Activated CD4-positive, CD25-positive, alpha-beta regulatory T cell treated with anti-CD3 and anti-CD28 coated beads, Interleukin-2, amount 50 U/mL, for 16 hours (primary cell): ENCODE results near the gene ZFHX2.

Experiments used
- DNase-seq: peaks from one replicate; pipeline ENCODE4 v3.0.0-alpha.2; 2020; ENCODE audit warnings: low read depth, low spot score

ZFHX2 gene

DNA sequence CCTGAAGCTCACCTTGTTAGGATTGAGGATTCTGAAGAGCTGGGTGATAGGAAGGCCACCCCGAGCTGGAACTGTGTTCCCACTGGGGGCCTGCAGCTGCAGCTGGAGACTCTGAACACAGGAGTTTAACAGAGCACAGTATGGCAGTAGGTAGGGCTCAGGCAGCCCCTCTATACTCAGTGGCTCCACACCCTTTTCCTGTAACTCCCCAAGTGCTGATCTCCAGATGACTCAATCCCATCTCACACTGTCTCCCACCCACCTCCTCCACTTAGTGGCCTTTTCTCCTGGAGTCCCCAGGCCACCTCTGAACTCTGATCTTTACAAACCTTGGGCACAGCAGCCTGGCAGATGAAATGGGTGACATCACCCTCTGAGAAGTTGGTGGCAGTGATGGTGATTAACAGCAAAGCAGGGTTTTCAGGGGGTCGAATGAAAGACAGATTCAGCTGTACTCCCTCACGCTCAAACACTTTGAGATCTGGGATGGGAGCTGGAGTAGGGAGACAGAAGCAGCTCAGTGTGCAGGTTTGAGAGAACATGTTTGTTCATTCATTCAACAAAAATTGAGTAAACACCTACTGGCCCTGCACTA, 8.5 kb upstream of the ZFHX2 start:
- no peak for DNase-seq

DNA sequence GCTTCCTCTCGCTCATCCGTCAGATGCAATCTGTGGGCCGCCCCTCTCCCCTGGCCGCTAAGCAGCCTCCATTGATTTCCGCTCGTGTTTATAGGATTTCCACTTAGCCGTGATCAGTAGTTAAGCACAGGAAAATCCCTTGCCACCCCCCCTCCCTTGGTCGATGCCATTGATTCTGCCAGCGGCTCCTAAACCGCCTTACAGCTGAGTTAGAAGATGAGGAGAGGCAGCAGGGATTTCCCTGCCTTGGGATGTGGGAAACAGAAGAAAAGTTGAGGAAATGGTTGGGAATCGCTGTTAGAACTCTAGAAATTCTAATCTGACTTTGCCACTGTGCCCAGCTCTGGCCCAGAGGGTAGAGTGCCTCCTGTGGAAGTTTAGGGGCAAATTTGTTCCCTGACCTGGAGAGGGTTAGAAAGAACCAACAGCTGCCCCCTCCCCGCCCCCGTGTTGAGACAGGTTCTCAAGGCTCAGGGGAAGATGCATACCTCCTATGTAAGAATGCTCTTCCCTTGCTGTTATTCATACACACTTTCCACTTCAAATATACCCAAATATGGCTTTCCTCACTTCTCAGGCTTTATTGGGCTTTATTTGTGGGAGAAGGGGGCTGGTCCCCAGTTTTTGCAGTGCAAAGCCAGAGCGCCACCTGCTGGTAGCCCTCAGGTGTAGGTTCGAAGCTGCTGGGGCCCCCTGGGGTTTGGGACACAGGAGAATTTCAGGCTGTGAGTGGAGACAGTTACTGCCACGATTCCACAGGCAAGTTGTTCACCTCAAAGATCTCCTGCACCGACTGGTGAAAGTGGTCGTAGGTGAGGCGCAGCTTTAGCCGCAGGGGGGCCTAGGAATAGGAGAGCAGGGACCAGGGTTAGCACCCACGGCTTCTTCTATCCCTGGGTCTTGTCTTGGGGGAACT, 7.7 kb upstream of the ZFHX2 start:
- peak; percentile 41 for DNase-seq

DNA sequence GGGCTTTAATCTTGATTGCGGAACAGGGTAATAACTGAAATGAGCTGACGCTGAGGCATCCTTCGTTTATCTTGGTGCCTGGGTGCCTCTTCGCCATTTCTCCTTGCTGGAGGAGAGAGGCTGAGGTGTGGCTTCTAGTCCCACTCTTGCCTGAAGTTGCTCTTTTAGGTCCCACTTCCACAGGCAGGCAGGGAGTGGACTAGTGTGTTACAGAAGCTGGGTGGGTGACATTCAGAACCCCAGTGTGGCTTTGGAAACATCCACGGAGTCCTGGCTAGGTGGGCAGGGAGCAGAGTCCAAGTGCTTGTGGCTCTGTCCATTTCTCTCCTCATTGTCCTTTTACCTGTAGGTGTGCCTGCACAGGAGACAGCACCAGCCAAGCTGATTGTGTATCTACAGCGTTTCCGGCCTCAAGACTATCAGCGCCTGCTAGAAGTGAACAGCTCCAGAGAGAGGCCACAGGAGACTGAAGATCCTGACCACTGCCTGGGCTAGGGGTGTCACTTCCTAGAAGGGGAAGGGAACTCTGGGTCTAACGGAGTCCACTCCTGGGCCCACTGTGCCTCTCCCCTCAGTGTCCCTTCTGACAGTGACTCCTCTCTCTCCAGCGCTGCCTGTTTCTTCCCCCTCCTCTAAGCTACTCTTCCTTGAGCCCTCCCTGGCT, 6.9 kb upstream of the ZFHX2 start:
- no peak for DNase-seq

DNA sequence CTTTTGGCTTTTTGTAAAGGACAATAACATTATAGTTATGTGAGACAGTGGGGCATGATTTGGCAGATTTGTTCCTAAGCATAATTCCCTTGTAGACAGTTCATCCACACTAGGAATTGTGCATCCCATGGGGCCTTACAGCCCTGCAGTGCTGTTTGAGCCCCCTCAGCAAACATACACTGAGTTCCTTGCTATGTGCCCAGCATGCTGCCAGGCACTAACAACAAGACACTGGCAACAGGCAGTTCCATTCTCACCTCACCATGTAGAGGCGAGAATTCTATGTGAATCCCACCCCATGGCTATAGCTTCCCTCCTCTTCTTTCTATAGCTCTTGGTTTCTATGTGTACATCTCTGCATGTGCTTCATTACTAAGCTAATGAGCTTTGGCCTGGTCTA, 6.4 kb upstream of the ZFHX2 start:
- no peak for DNase-seq

DNA sequence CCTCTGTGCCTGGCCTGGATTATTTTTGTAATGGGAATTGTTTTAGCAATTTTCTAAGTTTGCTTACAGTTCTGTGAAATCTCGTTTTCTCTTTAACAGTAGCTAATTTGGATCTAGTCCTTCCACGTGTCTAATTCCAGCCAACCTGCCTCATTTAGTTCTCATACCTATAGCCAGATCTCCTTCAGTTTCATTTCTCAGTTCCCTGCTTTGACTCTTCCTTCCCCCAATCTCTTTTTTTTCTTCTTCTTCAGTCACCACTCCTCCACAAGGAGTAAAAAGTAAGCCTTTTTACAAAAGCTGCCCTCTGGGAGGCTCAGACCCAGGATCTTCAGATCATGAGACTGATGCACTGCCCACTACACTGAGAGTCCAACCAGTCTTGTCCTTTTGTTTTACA, 6.0 kb upstream of the ZFHX2 start:
- DNase-seq, result no peak

DNA sequence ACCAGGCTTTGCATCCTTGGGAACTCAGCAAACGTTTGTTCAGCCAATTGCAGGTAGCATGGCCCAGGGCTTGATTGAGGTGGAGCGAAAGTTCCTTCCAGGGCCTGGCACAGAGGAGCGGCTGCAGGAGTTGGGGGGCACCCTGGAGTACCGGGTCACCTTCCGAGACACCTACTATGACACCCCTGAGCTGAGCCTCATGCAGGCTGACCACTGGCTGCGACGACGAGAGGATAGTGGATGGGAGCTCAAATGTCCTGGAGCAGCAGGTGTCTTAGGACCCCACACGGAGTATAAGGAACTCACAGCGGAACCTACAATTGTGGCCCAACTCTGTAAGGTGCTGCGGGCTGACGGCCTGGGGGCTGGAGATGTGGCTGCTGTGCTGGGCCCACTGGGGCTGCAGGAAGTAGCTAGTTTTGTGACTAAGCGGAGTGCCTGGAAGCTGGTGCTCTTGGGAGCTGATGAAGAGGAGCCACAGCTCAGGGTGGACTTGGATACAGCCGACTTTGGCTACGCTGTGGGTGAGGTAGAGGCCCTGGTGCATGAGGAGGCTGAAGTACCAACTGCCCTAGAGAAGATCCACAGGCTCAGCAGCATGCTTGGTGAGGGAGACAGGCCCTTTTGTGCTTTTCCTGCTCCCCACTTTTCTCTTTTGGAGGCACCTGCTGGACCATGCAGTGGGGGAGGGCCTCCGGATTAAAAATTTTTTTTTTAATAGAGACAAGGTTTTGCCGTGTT, 5.3 kb upstream of the ZFHX2 start:
- no peak for DNase-seq

DNA sequence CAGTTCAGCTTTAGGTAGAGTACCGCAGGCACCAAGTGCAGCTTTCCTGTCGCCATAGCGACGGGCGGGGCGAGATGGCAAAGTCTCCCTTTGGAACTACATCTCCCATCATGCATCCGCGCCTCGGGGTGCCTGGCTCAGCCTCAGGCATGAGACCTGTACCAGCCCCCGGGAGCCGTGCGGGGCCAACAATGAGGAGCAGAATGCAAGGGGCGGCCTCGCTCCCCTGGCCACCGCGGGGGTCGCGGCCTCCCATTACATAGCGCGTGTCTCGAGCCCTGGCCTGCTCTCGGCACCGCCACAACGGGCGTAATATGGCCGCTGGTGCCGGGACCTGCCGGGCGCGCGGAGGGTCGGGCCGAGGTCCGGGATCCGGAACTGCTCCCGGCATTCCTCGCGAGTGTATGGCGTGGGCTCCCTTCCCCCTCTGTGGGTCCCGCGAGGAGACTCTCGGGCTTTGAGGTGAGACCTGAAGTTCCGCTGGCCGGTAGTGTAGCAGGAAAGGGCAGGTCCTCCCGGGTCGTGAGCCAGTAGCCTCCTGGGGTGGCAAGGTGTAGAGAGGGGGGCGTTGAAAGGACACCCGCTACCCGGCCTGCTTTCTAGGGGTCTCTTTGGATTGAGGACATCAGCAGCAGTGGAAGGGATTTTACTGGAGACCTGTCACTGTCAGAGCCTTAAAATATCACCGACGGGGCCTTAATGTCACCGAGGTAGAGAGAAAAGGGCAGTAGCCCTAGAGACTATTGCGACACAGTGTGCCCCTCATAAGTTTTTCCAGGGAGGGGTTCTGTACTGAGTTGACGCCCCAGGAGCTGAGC, 4.5 kb upstream of the ZFHX2 start, which contains the start of gene THTPA:
Gene THTPA (plus strand): TSS at position 390 of the 818 bp plus-strand sequence. CDS start 487 bp downstream, outside the sequence.
- DNase-seq, result peak; percentile 88

DNA sequence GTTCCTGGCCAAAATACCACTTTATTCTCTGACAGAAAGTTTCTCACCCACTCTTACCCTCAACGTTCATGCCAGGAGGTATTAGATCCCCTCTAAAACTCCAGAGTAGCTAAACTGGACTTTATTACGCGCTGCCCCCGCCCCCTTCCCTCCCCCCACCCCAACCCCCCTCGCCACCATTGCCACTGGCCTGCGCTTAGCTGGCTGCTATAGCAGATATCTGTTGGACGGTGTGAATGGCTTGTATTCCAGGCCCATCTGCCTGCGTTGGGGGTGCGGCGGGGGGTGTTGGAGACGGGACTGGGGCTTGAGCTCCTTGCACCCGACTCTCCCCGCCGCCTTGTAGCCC, 3.9 kb upstream of the ZFHX2 start:
- no peak for DNase-seq

DNA sequence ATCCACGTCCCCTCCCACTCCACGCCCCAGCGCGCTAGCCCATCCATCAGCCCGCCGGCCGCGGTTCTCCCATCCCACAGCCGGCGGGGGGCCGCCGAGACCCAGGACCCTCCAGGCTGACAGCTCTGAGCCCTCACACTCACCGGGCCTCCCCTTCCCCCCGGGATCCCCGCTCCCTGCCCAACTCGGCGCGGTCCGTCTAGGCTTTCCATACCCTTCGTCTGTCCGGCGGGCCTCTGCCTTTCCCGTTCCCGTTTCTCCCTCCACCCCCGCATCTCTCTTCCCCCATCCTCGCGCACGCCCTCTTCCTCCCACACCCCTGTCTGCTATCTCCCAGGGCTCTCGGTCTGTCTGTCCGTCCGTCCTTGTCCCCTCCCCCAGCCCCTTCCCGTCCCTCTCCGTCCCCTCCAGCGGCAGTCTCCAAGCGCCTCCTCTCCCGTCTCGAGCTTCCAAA, 726 bp downstream of the ZFHX2 start:
- DNase-seq, result no peak

DNA sequence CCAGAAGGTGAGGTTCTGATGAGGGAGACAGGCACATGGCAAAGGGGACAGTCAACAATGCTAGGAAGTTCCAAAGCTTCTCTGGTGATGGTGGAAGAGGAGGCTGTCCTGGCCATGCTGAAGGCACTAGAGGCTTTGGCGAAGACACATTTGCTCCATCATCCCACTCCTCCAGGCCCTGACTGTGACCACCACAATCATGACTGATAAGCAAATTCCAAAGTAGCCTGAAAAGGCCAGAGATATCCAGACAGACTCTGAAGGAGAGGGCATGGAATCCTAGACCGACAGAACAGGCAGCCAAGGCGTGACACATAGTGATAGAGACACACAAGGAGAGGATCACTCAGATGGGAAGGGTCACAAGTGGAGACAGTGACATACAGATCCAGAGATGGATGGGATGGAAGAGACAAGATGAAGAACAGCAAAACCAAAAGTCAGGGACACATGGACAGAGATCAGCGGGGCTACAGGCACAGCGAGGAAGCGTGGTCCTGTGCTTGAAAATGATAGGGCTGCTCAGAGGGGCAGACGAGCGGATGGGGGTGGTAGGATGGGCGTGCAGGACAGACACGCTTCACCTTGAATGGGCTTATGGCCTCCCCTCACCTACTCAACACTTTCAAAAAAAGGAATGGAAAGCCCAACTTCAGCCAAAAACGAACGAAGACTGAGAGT, 1.3 kb downstream of the ZFHX2 start:
- no peak for DNase-seq

DNA sequence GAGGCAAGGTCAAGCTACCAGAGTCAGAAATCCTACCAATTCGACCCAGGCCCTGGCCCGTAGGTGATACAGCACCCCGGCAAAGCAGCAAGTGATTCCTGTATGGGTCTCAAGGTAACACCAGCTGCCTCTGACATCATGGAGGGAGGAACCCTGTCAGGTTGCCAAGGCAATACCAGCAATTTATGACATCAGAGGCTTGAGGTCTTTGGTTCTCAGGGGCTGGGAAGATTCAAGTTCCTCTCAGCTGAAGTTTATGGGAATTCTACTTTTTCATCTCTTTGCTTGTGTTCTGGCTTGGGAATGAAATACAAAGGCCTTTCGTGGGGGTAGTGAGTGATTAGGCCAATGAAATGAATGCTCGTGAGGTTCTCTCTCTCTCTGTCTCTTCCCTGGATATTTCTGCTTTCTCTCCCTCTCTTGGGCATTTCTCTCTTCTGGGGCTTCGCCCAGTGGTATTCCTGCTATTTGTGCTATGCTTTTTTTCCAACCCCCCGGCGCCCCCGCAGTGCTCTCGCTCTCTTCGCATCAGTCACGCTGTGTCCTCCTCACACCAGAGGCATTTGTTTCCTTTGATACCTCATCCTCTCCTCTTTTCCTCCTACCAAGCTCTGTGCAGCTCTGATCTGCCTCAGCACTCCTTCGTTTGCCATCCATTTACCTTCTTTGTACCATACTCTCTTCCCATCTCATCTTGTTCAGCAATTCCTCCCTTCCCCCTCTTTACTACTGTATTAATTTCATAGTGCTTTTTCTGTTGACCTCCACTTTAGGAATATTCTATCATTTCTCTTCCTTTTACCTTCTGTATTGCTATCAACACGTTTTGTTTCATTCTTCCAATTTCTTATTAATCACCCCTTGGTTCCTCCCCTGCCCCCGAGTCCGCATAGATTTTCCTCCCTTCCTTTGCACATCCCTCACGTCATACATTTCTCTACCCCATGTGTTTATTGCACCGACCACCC, 2.9 kb downstream of the ZFHX2 start:
- no peak for DNase-seq

DNA sequence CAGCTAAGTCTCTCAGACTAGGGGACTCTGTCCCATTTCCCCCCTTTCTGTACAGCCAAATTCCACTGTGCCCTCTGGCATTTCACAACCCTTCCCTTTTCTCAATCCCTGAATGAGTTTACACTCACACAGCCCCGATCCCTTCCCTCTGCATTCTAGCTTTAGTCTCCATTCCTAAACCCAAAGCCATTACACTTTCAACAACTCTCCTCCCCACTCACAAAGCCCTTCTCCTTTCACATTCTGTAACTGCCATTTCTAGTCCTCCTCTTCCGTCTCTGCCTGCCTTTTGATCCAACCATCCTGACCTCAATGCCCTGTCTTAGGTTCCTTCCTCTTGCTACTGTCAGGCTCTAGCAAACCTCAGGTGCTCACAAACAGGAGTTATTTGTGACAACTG, 3.6 kb downstream of the ZFHX2 start:
- no peak for DNase-seq

DNA sequence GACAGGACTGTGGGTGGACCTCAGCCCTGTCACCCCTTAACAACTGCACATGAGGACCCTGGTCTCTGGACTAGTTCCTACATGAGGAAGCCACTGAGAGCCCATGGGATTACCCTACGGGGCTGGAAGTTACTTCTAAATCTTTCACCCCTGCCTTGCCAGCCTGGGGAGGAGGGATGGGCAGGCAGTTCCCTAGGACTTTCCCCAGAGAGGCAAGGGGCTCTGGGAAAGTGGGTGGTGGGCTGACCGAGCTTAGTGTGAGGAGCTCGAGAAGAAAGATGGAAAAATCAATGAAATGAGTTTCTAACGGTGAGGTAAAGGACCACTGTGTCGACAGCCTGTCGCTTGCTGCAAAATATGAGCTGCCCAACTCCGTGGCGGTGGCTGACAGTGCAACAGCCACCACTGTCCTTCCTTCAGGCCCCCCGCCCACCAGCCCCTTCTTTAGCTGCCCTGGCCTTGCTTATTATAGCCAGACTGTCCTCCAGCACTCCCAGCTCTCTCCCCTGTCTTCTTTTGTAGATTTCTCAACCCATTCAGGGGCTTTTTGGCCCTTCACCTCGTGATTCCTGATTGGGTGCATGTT, 5.0 kb downstream of the ZFHX2 start:
- no peak for DNase-seq

DNA sequence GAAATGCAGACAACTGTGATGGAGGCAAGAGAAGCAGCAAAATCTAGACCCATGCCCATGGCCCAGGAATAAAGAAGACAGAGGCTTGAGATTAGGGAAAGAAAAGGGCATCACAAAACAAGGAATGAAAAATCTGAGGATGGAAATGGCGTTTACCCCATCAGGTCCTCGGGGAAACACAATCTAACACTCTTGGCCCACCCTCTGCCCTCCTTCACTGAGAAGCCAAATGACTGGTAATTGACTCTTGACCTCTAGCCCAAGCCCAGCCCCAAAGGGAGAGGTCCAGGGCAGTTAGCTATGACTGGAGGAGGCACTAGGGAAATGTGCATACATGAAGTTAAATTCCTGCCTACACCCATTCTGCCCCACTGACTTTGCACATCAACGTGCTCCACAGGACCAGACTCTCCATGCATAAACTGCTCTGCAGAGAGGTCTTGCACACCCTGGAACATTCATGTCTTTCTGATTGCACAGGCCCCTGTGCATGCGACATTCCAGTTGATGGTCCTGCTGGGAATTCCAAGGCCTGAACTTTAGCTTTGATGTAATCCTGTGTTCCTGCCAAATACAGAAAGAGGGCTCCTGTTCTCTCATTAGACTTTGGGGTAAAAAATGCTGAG, 5.7 kb downstream of the ZFHX2 start:
- DNase-seq, result no peak

DNA sequence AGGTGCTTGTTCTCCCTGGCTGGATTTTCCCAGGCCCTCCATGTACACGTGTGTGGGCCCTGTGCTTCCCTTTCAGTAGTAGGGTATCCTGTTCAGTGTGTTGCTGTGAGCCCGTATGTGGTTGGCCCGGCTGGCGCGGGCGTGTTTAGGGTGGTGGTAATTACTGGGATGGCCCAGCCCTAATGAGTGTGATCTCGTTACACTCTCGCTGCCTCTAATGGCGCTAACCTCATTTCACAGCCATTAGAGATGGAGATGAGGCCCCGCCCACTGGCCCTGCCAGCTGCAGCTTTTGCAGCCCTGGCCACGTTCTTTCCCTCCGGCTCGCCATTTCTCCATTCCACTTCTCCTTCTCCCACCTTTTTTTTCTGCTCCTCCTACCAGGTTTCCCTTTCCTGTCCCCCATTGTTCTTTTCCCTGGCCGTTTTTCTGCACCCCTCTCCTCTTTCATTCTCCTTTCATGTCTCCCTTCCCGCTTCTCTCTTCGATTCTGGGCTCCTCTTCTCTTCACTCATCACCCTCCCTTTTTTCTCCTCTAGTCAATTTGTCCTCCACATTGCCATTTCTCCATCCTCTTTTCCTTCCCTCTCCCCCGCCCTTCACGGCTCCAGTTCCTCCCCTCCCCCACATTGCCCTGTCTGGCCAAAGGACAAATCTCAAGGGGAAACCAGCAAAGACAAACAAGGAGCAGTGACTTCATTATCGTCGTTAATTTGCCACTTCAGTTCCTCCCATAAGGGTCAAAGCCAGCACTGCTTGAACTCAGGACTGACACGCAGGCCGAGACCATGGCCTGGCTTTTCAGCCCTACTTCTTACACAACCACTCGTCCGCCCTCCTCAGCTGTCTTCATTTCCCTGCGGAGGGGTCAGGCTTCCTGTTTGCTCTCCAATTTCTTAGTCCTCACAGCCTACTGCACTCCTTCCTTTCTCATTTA, 6.8 kb downstream of the ZFHX2 start:
- no peak for DNase-seq

DNA sequence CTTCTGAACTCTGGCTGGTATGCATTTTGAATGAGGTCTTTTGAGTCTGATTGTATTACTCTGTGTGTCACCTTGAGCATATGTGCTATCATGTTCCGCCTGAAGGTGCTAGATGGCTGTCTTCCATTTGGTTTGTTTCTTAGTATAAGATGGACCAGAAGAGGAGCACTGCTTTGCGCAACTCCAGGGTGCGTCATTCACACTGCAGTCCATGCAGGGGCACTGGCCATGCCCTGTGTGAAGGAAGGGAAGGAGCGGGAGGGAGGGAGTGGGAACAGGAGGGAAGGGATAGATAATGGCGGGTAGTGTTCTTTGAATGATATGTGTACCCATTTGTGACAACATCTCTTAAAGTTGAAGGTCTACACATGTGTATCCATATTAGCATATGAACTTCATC, 8.2 kb downstream of the ZFHX2 start:
- DNase-seq, result no peak

DNA sequence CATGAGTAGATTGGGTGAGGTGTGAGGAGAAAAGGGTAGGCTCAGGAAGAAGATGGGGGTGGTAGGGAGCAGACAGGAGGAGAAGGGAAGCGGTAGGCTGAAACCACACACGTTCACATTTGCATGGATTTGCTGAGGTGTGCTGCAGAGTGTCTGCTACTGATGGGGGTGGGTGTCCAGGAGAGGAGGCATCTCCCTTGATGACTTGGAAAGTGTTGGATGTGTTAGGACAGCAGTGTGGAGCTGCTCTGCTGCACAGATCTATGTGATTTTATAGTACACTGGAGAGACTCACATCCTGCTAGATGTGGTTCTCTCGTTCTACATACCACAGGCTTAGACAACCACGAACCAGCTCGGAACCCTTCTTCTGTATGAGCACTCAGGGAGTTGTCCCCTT, 9.3 kb downstream of the ZFHX2 start:
- DNase-seq, result no peak
